GM21717 (cell line): ENCODE measurements around the gene COL6A5.

Experiments used
- ATAC-seq: cut with Tn5 transposase; IDR thresholded peaks from one replicate; pipeline ENCODE4 v1.9.1; 2021; ENCODE audit warnings: mild to moderate bottlenecking, moderate library complexity; ENCODE audit not compliant: unreplicated experiment

The COL6A5 gene

GRCh38 chr3:130509008-130509407 lies 163.5 kb downstream of the COL6A5 start:
- no peak for ATAC-seq

- no peak for ATAC-seq
Measured at GRCh38 chr3:130514681-130515080, 169.2 kb downstream of the COL6A5 start.

GRCh38 chr3:130515755-130516154 lies 170.3 kb downstream of the COL6A5 start:
- no peak for ATAC-seq

GRCh38 chr3:130516645-130517512 lies 171.4 kb downstream of the COL6A5 start, which contains the start of gene COL6A6:
Gene COL6A6 (plus strand): TSS chr3:130517177. CDS start chr3:130560365, 43,188 bp downstream.
- no peak for ATAC-seq

- ATAC-seq: no peak
Measured at GRCh38 chr3:130517602-130518001, 172.1 kb downstream of the COL6A5 start.

- ATAC-seq: no peak
Measured at GRCh38 chr3:130519754-130520153, 174.3 kb downstream of the COL6A5 start.

- ATAC-seq: no peak
Measured at GRCh38 chr3:130522399-130522798, 176.9 kb downstream of the COL6A5 start.

- no peak for ATAC-seq
Measured at GRCh38 chr3:130527426-130527825, 182.0 kb downstream of the COL6A5 start.

GRCh38 chr3:130528120-130528519 lies 182.6 kb downstream of the COL6A5 start:
- ATAC-seq: no peak

- no peak for ATAC-seq
Measured at GRCh38 chr3:130529486-130530215, 184.2 kb downstream of the COL6A5 start.

- ATAC-seq: no peak
Measured at GRCh38 chr3:130533247-130533646, 187.8 kb downstream of the COL6A5 start.
